Panc1 (cell line): ENCODE data around the gene NYAP1.
"Not testable (repeated sequence)": the region's sequence is repeated elsewhere in the genome, so short reads cannot be mapped to it uniquely, and the experiment has no call there.

Experiments
- CTCF ChIP-seq: fragments of 450-650 bp; IDR thresholded peaks from 2 replicates; pipeline ENCODE4 v1.5.1; 2017; ENCODE audit warnings: mild to moderate bottlenecking
- REST ChIP-seq, 2 experiments: IDR thresholded peaks; 2 replicates each; pipeline ENCODE4 v1.6.1; 2011 to 2012; ENCODE audit warnings: low read depth in 2 of 2, control low read depth in 1 of 2, low read length in 1 of 2, mild to moderate bottlenecking in 1 of 2, moderate library complexity in 1 of 2; ENCODE audit not compliant: insufficient read depth in 1 of 2
- TCF7L2 ChIP-seq: IDR thresholded peaks from 2 replicates; pipeline ENCODE4 v1.6.1; 2011; ENCODE audit warnings: mild to moderate bottlenecking, low read depth, low read length, inconsistent platforms

DNA sequence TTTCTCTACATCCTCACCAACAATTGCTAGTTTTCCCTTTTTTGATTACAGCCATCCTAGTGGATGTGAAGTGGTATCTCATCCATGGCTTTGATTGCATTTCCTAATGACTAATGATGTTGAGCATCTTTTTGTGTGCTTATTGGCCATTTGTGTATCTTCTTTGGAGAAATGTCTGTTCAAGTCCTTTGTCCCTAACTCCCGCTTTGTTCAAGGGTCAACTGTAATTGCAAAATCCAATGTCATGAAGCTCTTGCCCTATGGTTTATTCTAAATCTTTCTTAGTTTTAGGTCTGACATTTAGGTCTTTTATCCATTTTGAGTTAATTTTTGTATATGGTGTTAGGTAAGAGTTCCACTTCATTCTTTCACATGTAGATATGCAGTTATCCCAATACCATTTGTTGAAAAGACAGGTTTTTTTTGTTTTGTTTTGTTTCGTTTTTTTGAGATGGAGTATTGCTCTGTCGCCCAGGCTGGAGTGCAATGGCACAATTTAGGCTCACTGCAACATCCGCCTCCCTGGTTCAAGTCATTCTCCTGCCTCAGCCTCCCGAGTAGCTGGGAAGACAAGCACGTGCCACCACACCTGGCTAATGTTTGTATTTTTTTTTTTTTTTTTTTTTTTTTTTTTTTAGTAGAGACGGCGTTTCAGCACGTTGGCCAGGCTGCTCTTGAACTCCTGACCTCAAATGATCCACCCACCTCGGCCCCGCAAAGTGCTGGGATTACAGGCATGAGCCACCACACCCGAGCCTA, 44.6 kb downstream of the NYAP1 start:
- not testable (repeated sequence) for TF ChIP-seq CTCF; REST (IDR thresholded peaks at IDR 0.05; ENCODE audit: insufficient read depth in 1 of 2, low read depth in 2 of 2, low read length in 1 of 2); TCF7L2
